C4-2B (cell line): ENCODE measurements around the gene ACBD5.

ENCODE experiments used
- H3K27ac ChIP-seq: fragments of 450-650 bp; 2 replicates; pipeline ENCODE4 v1.5.1; 2017
- CTCF ChIP-seq: fragments of 450-650 bp; conservative IDR thresholded peaks from 2 replicates; pipeline ENCODE4 v1.5.1; 2017; ENCODE audit warnings: mild to moderate bottlenecking
- ZFX ChIP-seq: fragments of 450-650 bp; IDR thresholded peaks from 2 replicates; pipeline ENCODE4 v1.6.1; 2017

The ACBD5 gene

DNA sequence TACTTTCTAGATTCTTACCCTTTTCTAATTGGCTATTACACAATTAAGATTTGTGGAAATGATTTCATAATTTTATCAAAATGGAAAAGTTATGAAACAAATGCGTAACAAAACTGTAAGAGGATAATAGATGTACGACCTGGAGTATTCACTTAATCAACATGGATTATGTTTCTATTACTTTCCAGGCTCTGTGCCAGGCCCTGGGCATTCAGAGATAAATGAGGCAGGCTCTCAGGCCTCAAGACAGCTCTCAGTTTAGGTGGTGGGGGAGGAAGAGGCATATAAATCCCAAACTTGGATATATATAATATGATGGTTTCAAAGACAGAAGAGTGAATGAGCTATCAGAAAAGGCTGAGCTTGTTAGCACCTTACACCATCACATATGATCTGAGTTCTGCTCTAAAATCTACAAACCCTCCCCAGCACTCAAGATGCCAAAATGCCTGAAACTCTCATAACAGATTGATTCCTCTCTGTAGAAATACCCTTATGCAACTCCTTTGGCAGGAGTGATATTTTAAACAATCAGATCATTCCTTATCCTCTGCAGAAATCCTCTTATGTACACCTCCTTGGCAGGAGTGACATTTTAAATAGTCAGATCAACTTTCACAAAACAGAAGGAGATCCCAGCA is 42.5 kb downstream of the ACBD5 start:
- no peak overlapping the region for H3K27ac ChIP-seq
- TF ChIP-seq ZFX = no peak

DNA sequence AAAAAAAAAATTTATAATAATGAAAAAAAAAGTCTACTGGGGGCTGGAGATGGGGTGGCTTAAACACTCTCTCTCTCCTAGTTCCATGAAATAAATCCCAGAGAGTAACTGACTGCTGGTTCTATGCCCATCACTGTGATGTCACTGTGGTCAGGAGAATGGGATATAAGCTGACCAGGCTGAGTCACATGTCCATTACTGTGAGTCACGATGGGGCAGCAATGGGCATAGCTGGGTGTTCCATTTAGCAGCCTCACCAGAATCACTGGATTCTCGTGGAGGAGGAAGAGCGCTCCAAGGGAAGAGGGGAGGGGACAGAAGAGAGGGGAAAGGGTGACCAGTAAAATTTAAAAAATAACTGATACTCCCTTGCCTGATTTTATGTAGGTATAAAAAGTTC is 48.3 kb downstream of the ACBD5 start:
- no peak overlapping the region for H3K27ac ChIP-seq
- TF ChIP-seq ZFX (no peak), CTCF (no peak)

- TF ChIP-seq ZFX (no peak), CTCF (no peak)
These were observed 50.1 kb downstream of the ACBD5 start for GRCh38 chr10:27190508-27190907.

DNA sequence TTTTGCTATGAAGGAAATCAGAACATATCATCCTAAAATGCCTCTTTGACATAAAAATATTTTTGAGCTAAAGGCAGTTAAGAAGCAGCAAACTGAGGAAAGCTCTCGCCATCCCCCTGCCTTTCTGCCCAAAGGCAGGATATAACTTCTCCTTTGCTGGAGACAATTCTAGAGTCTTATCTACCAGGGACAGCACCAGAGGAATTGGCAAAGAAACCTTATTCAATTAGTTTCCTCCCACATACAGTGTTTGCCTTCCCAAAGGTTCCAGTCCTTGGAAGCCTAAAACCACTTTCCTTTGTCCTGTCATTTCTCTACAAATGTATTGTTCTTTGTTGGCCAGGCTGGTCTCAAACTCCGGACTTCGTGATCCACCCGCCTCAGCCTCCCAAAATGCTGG is 51.7 kb downstream of the ACBD5 start:
- TF ChIP-seq CTCF = no peak
- no peak for TF ChIP-seq ZFX
- no peak overlapping the region for H3K27ac ChIP-seq

More at GRCh38 chr10:27190508-27190907, 50.1 kb downstream of the ACBD5 start:
- no peak overlapping the region for H3K27ac ChIP-seq

DNA sequence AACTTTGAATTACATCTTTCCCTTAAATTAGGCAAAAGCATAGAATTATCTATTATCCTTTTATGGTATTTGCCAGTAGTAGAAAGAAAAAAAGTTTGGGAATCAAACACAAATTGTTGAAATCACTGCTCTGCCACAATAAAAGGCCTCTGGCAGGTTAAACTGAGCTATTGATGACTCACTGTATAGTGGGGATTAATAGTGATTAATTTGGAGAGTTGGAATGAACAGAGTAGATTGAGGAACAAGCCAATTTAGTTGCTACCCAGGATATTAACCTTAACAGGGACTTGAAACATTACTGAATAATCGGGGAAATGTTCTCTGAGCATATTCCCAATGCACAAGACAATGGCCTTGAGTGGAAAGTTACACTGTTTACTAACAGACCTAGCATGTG is 52.3 kb downstream of the ACBD5 start:
- TF ChIP-seq CTCF (no peak), ZFX (no peak)
- no peak overlapping the region for H3K27ac ChIP-seq

DNA sequence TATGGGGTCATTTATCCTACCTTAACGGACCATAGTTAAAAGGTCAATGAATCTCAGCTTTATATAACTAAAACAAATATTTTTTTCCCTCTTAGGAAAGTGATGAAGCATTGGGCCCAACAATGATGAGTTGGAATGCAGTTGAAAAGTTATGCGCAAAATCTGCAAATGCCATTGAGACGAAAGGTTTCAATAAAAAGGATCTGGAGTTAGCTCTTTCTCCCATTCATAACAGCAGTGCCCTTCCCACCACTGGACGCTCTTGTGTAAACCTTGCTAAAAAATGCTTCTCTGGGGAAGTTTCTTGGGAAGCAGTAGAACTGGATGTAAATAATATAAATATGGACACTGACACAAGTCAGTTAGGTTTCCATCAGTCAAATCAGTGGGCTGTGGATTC is 70.7 kb downstream of the ACBD5 start:
- no peak for TF ChIP-seq CTCF
- TF ChIP-seq ZFX = no peak
- H3K27ac ChIP-seq = no peak overlapping the region

GRCh38 chr10:27158421-27158820 is 82.2 kb downstream of the ACBD5 start:
- no peak overlapping the region for H3K27ac ChIP-seq

More at GRCh38 chr10:27158421-27158820, 82.2 kb downstream of the ACBD5 start:
- TF ChIP-seq ZFX = no peak
- no peak for TF ChIP-seq CTCF
